ENCODE measurements around the gene ATXN10. TPM values are rescaled to one million over a fixed set of nuclear protein-coding genes. Genes with fewer than 3 reads are reported as not detected.

ATXN10 gene
- polyA plus RNA-seq, 3 donors, result 60.1 to 106 (median 92.4) TPM

GRCh38 chr22:45738206-45738605 is 66.6 kb downstream of the ATXN10 start:
- no peak overlapping the region for H3K27ac ChIP-seq (ENCODE audit: low read depth in 1 of 2, low read length in 2 of 2)
- H3K79me2 ChIP-seq (ENCODE audit: insufficient read depth, low read length), result no peaks in the 10 kb centered on the region
- H3K9ac ChIP-seq (ENCODE audit: insufficient read depth, low read length, poor library complexity, severe bottlenecking), result no peak overlapping the region
- Mint-ChIP-seq H3K4me1 (peaks cover 11% of the 10 kb centered on the region), H3K36me3 (peaks cover 56 to 71% of the 10 kb centered on the region in 2 donors), H3K27ac (no peak overlapping the region), H3K9me3 (peaks cover 0 to 3% (median 2%) of the 10 kb centered on the region in 7 donors), H3K27me3 (ENCODE audit: low read depth in 3 of 3) (peaks cover 0 to 1% (median 0%) of the 10 kb centered on the region in 3 donors), H3K4me3 (no peak overlapping the region)
- H2AFZ ChIP-seq (ENCODE audit: insufficient read depth, low read depth, low read length, poor library complexity, severe bottlenecking), result no peak overlapping the region
- H3K9me3 ChIP-seq (replicated peaks in 1 of 2; ENCODE audit: control insufficient read depth in 1 of 2, insufficient read depth in 1 of 2, low read length in 2 of 2), result no peaks in the 10 kb centered on the region
- no peak for TF ChIP-seq CTCF (IDR thresholded peaks at IDR 0.05)
- peaks cover 7 to 9% of the 10 kb centered on the region in 2 donors for H3K4me1 ChIP-seq (ENCODE audit: control insufficient read depth in 1 of 2, insufficient read depth in 2 of 2, low read length in 2 of 2)
- H3K4me3 ChIP-seq (replicated peaks in 1 of 3; ENCODE audit: low read depth in 2 of 3, low read length in 3 of 3), result no peak overlapping the region
- H4K20me1 ChIP-seq (ENCODE audit: insufficient read depth, low read length), result no peaks in the 10 kb centered on the region
- no CpG with 5 or more reads among the region's 1 CpG for WGBS (ENCODE audit: insufficient coverage)
- H3K27me3 ChIP-seq (ENCODE audit: control insufficient read depth in 2 of 2, insufficient read depth in 2 of 2, low read length in 2 of 2), result no peaks in the 10 kb centered on the region
- H3K4me2 ChIP-seq (replicated peaks; ENCODE audit: extremely low read depth, low read length, poor library complexity, severe bottlenecking), result no peak overlapping the region
- no peak for DNase-seq
- intact Hi-C loops (cut with micrococcal nuclease), result no loop called here
- H3K36me3 ChIP-seq (replicated peaks in 1 of 2; ENCODE audit: control insufficient read depth in 1 of 2, insufficient read depth in 2 of 2, low read length in 2 of 2), result peaks cover 43 to 78% of the 10 kb centered on the region in 2 donors

GRCh38 chr22:45740236-45740635 is 68.6 kb downstream of the ATXN10 start:
- no CpG with 5 or more reads among the region's 3 CpGs for WGBS (ENCODE audit: insufficient coverage)
- no peak overlapping the region for H3K27ac ChIP-seq (ENCODE audit: low read depth in 1 of 2, low read length in 2 of 2)
- H3K79me2 ChIP-seq (ENCODE audit: insufficient read depth, low read length), result no peaks in the 10 kb centered on the region
- Mint-ChIP-seq H3K4me1 (peaks cover 19% of the 10 kb centered on the region), H3K27ac (no peak overlapping the region), H3K9me3 (peaks cover 0 to 3% (median 2%) of the 10 kb centered on the region in 7 donors), H3K36me3 (peaks cover 64 to 77% of the 10 kb centered on the region in 2 donors), H3K27me3 (ENCODE audit: low read depth in 3 of 3) (peaks cover 0 to 1% (median 0%) of the 10 kb centered on the region in 3 donors), H3K4me3 (no peak overlapping the region)
- no peak overlapping the region for H3K4me2 ChIP-seq (replicated peaks; ENCODE audit: extremely low read depth, low read length, poor library complexity, severe bottlenecking)
- no peak overlapping the region for H3K4me3 ChIP-seq (replicated peaks in 1 of 3; ENCODE audit: low read depth in 2 of 3, low read length in 3 of 3)
- intact Hi-C loops (cut with micrococcal nuclease), result no loop called here
- no peak for TF ChIP-seq CTCF (IDR thresholded peaks at IDR 0.05)
- no peaks in the 10 kb centered on the region for H3K27me3 ChIP-seq (ENCODE audit: control insufficient read depth in 2 of 2, insufficient read depth in 2 of 2, low read length in 2 of 2)
- peaks cover 12 to 14% of the 10 kb centered on the region in 2 donors for H3K4me1 ChIP-seq (ENCODE audit: control insufficient read depth in 1 of 2, insufficient read depth in 2 of 2, low read length in 2 of 2)
- DNase-seq, result no peak
- H3K36me3 ChIP-seq (replicated peaks in 1 of 2; ENCODE audit: control insufficient read depth in 1 of 2, insufficient read depth in 2 of 2, low read length in 2 of 2), result peaks cover 48 to 84% of the 10 kb centered on the region in 2 donors
- H4K20me1 ChIP-seq (ENCODE audit: insufficient read depth, low read length), result peaks cover 6% of the 10 kb centered on the region
- no peak overlapping the region for H2AFZ ChIP-seq (ENCODE audit: insufficient read depth, low read depth, low read length, poor library complexity, severe bottlenecking)
- no peaks in the 10 kb centered on the region for H3K9me3 ChIP-seq (replicated peaks in 1 of 2; ENCODE audit: control insufficient read depth in 1 of 2, insufficient read depth in 1 of 2, low read length in 2 of 2)
- H3K9ac ChIP-seq (ENCODE audit: insufficient read depth, low read length, poor library complexity, severe bottlenecking), result no peak overlapping the region

Measured in CD14-positive monocyte (primary cell).